ENCODE results near the gene FKBP10. TPM values are rescaled to one million over a fixed set of nuclear protein-coding genes. Genes with fewer than 3 reads are reported as not detected.

The FKBP10 gene
- total RNA-seq, 1 donor from 2014 or later = 249 TPM

GRCh38 chr17:41769346-41769862 lies 43.4 kb upstream of the FKBP10 start:
- Mint-ChIP-seq H3K4me3 (no peak overlapping the region), H3K27me3 (no peaks in the 10 kb centered on the region), H3K4me1 (ENCODE audit: unreplicated experiment) (peaks cover 12% of the 10 kb centered on the region), H3K9me3 (no peaks in the 10 kb centered on the region), H3K36me3 (peaks cover 21% of the 10 kb centered on the region), H3K27ac (peak overlapping the region; percentile 11)
- TF ChIP-seq CTCF (conservative IDR thresholded peaks at IDR 0.05) = no peak
- DNase-seq (ENCODE audit: extremely low spot score, unreplicated experiment) = no peak

DNA sequence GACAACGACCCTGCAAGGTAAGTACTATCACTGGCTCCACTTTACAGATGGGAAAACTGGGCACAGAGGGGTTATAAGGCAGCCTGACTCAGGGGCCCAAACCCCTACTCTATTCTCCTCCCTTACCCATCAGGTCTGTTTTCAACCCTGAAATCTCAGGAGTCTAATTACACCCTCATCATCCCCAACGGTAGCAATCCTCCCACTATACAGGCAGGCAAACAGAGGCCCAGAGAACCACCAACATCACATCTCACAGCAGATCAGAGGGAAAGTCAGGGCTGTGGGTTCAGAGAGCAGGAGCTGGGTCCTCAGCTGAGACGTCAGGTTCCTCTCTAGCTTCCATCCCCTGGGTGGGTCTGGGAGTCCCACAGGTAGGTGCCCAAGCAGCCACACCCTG lies 42.8 kb upstream of the FKBP10 start:
- no peak for DNase-seq (ENCODE audit: extremely low spot score, unreplicated experiment)
- no peaks in the 10 kb centered on the region for H3K9me3 Mint-ChIP-seq
- peaks cover 21% of the 10 kb centered on the region for H3K36me3 Mint-ChIP-seq
- no peaks in the 10 kb centered on the region for H3K27me3 Mint-ChIP-seq
- no peak overlapping the region for H3K4me3 Mint-ChIP-seq
- TF ChIP-seq CTCF (conservative IDR thresholded peaks at IDR 0.05) = no peak
- peak overlapping the region; percentile 11 for H3K27ac Mint-ChIP-seq
- peaks cover 12% of the 10 kb centered on the region for H3K4me1 Mint-ChIP-seq (ENCODE audit: unreplicated experiment)

DNA sequence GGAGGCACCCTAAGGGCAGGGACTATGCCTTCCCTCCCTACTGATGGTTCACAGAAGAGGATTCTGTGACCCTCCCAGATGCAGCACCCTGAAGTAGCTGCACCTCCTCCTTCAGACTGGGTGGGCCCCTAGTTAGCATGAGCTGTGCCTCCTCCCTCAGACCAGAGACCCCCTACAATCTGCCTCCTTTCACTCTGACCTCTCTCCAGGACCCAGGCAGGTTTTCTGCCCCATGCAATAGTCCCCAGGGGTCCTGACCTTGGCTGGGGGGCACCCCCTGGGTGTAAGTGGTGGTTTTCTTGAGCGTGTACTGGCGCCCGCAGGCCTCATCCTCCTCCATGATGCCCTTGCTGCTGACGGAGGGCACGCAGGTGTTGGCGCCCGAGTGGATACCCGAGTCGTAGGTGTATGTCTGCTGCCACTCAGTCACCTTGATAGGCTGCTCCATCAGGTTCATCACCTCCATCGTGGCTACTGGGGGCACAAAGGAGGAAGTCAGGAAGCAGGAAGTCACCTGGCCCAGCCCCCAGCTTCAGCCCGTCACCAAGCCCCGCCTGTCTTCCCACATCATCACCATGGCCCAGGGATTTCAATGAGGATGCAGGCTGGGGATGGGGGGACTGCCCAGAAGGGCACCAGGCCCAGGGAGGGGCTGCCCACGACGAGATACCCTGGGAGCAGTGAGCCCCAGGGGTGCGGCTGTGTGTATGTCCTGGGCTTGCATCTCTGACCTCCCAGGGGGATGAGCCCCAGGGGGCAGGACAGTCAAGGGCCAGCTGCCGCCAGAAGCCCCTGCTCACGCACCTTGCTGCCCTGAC lies 41.2 kb upstream of the FKBP10 start:
- Mint-ChIP-seq H3K27ac (peak overlapping the region; percentile 92), H3K4me1 (ENCODE audit: unreplicated experiment) (peaks cover 12% of the 10 kb centered on the region), H3K9me3 (no peaks in the 10 kb centered on the region), H3K36me3 (peaks cover 15% of the 10 kb centered on the region), H3K27me3 (no peaks in the 10 kb centered on the region), H3K4me3 (no peak overlapping the region)
- no peak for TF ChIP-seq CTCF (conservative IDR thresholded peaks at IDR 0.05)
- DNase-seq (ENCODE audit: extremely low spot score, unreplicated experiment) = no peak

- peak overlapping the region; percentile 92 for H3K27ac Mint-ChIP-seq
Measured at GRCh38 chr17:41772218-41772585, 40.6 kb upstream of the FKBP10 start.

DNA sequence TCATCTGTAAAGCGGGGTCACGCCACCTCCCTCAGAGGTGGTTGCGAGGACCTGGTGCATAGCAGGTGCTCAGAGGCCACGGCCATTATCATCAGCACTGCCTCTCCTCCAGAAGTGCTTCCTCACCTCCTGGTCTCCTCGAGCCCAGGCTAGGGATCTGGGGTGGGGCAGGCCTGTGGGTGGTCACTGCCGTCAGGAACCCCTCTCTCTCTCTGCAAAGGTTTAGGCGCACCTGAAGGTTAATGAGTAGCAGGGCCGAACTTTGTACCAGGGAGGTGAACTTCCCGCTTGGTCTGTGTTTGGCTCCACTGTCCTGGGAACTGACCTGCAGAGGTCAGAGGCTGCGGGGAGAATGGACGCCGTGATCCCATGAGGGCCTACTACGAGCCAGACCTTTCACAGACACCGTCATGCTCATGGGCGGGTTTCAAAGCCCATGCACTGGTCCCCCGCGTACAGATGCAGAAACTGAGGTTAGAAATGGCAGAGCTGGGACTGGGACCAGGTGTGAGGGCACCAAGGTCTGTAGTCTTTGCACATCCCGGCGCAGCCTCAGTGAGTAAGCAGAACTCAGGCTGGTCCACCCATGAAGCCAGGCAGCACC lies 40.1 kb upstream of the FKBP10 start:
- Mint-ChIP-seq H3K4me3 (peak overlapping the region; percentile 67), H3K36me3 (peaks cover 10% of the 10 kb centered on the region), H3K9me3 (no peaks in the 10 kb centered on the region), H3K27me3 (no peaks in the 10 kb centered on the region), H3K27ac (peak overlapping the region; percentile 92), H3K4me1 (ENCODE audit: unreplicated experiment) (peaks cover 12% of the 10 kb centered on the region)
- TF ChIP-seq CTCF (conservative IDR thresholded peaks at IDR 0.05) = no peak
- no peak for DNase-seq (ENCODE audit: extremely low spot score, unreplicated experiment)

More at GRCh38 chr17:41772218-41772585, 40.6 kb upstream of the FKBP10 start:
- TF ChIP-seq CTCF (conservative IDR thresholded peaks at IDR 0.05) = no peak
- DNase-seq (ENCODE audit: extremely low spot score, unreplicated experiment) = no peak
- peaks cover 12% of the 10 kb centered on the region for H3K4me1 Mint-ChIP-seq (ENCODE audit: unreplicated experiment)
- peak overlapping the region; percentile 47 for H3K4me3 Mint-ChIP-seq
- H3K27me3 Mint-ChIP-seq = no peaks in the 10 kb centered on the region
- H3K36me3 Mint-ChIP-seq = peaks cover 12% of the 10 kb centered on the region
- H3K9me3 Mint-ChIP-seq = no peaks in the 10 kb centered on the region
